Adrenal gland (tissue), 5 donors: Measurements from ENCODE around the gene PCDHB16.
"Not testable (repeated sequence)": the region's sequence is repeated elsewhere in the genome, so short reads cannot be mapped to it uniquely, and the experiment has no call there.

Experiments
- CTCF ChIP-seq, 6 experiments: fragments of 450-650 bp in 4 of 6; fragments of 200-600 bp in 2 of 6; sonication (generic) in 1 of 6; IDR thresholded peaks; 1 replicate in 5 of 6; 2 replicates in 1 of 6; pipeline versions ENCODE4 v1.5.1 to v1.8.0; 2016 to 2021; ENCODE audit warnings: antibody characterized with exemption in 6 of 6, mild to moderate bottlenecking in 2 of 6, moderate library complexity in 1 of 6
- POLR2A ChIP-seq, 2 donors: fragments of 450-650 bp; IDR thresholded peaks; one replicate each; pipeline ENCODE4 v1.6.1; 2017; ENCODE audit warnings: antibody characterized with exemption in 2 of 2, mild to moderate bottlenecking in 2 of 2, moderate library complexity in 1 of 2
- donor health status: DM: no; HTN: no; CAD: no.

- not testable (repeated sequence) for TF ChIP-seq POLR2A, CTCF (IDR thresholded peaks at IDR 0.05)
These were observed 2.8 kb upstream of the PCDHB16 start for GRCh38 chr5:141179371-141179770.
